Neural cell (in vitro differentiated cells): ENCODE results near the gene MPHOSPH8. TPM values are rescaled to one million over a fixed set of nuclear protein-coding genes. Genes with fewer than 3 reads are reported as not detected.
"Not testable (repeated sequence)": the region's sequence is repeated elsewhere in the genome, so short reads cannot be mapped to it uniquely, and the experiment has no call there.

ENCODE experiments used
- H2AFZ ChIP-seq: fragments of 200-600, 300-800 bp; sonication (generic), shearing (Covaris generic); 2 replicates; pipeline ENCODE4 v1.6.0; 2014; ENCODE audit warnings: low read depth, mild to moderate bottlenecking, antibody characterized with exemption, low read length, moderate library complexity
- H3F3A ChIP-seq: fragments of 200-600 bp; shearing (Covaris generic); 2 replicates; pipeline ENCODE4 v1.6.1; 2016; ENCODE audit warnings: mild to moderate bottlenecking, moderate library complexity, mixed read lengths, antibody characterized with exemption, low read length; ENCODE audit not compliant: insufficient read depth, poor library complexity, severe bottlenecking
- H3K27ac ChIP-seq: fragments of 200-600, 300-800 bp; sonication (generic), shearing (Covaris generic); 2 replicates; pipeline ENCODE4 v1.5.1; 2014; ENCODE audit warnings: mild to moderate bottlenecking, low read length, moderate library complexity
- H3K27me3 ChIP-seq: fragments of 300-800, 200-600 bp; sonication (generic), shearing (Covaris generic); 2 replicates; pipeline ENCODE4 v1.6.0; 2014; ENCODE audit warnings: mild to moderate bottlenecking, low read depth, low read length, moderate library complexity; ENCODE audit not compliant: insufficient read depth
- H3K36me3 ChIP-seq: fragments of 300-800, 200-600 bp; sonication (generic), shearing (Covaris generic); 2 replicates; pipeline ENCODE4 v1.5.1; 2014; ENCODE audit warnings: mild to moderate bottlenecking, antibody characterized with exemption, low read length, moderate library complexity; ENCODE audit not compliant: insufficient read depth
- H3K4me2 ChIP-seq: fragments of 300-800, 200-600 bp; sonication (generic), shearing (Covaris generic); 2 replicates; pipeline ENCODE4 v1.6.0; 2014; ENCODE audit warnings: mild to moderate bottlenecking, low read length
- H3K4me3 ChIP-seq: fragments of 300-800, 200-600 bp; sonication (generic), shearing (Covaris generic); 2 replicates; pipeline ENCODE4 v1.5.1; 2014; ENCODE audit warnings: mild to moderate bottlenecking, low read length, moderate library complexity
- H3K79me2 ChIP-seq: fragments of 200-600 bp; shearing (Covaris generic); replicated peaks from 2 replicates; pipeline ENCODE4 v1.6.0; 2014; ENCODE audit warnings: mild to moderate bottlenecking, low read length, moderate library complexity; ENCODE audit not compliant: insufficient read depth
- H3K9ac ChIP-seq: fragments of 300-800, 200-600 bp; sonication (generic), shearing (Covaris generic); 2 replicates; pipeline ENCODE4 v1.6.1; 2016; ENCODE audit warnings: mild to moderate bottlenecking, low read length, mixed read lengths
- H3K9me2 ChIP-seq: fragments of 200-600 bp; shearing (Covaris generic); 2 replicates; pipeline ENCODE4 v1.6.1; 2016; ENCODE audit warnings: mild to moderate bottlenecking, low read length, mixed read lengths; ENCODE audit not compliant: insufficient read depth
- H3K9me3 ChIP-seq: fragments of 200-600, 300-800 bp; sonication (generic), shearing (Covaris generic); 2 replicates; pipeline ENCODE4 v1.6.1; 2016; ENCODE audit warnings: mild to moderate bottlenecking, mixed run types, low read length, moderate library complexity, mixed read lengths
- H4K20me1 ChIP-seq: fragments of 200-600 bp; shearing (Covaris generic); 2 replicates; pipeline ENCODE4 v1.6.1; 2016; ENCODE audit warnings: mild to moderate bottlenecking, mixed run types; ENCODE audit not compliant: insufficient read depth
- CTCF ChIP-seq: fragments of 450-650 bp; IDR thresholded peaks from 2 replicates; pipeline ENCODE4 v1.5.1; 2014; ENCODE audit warnings: antibody characterized with exemption, mild to moderate bottlenecking, moderate library complexity; ENCODE audit not compliant: poor library complexity, severe bottlenecking
- EP300 ChIP-seq: fragments of 450-650 bp; conservative IDR thresholded peaks from 2 replicates; pipeline ENCODE4 v1.6.1; 2014; ENCODE audit warnings: antibody characterized with exemption, mild to moderate bottlenecking, moderate library complexity; ENCODE audit not compliant: poor library complexity, severe bottlenecking
- EZH2 ChIP-seq: fragments of 200-600, 300-800 bp; shearing (Covaris generic), sonication (generic); IDR thresholded peaks from 2 replicates; pipeline ENCODE4 v1.6.1; 2014; ENCODE audit warnings: antibody characterized with exemption, low read length, borderline replicate concordance, mild to moderate bottlenecking; ENCODE audit not compliant: insufficient read depth, poor library complexity, severe bottlenecking
- MXI1 ChIP-seq: fragments of 450-650 bp; conservative IDR thresholded peaks from 2 replicates; pipeline ENCODE4 v1.6.1; 2014; ENCODE audit warnings: antibody characterized with exemption, mild to moderate bottlenecking; ENCODE audit not compliant: poor library complexity, severe bottlenecking
- POLR2AphosphoS5 ChIP-seq: IDR thresholded peaks from 2 replicates; pipeline ENCODE4 v1.6.1; 2012
- RAD21 ChIP-seq: fragments of 450-650 bp; conservative IDR thresholded peaks from 2 replicates; pipeline ENCODE4 v1.6.1; 2014; ENCODE audit warnings: antibody characterized with exemption, mild to moderate bottlenecking, moderate library complexity
- REST ChIP-seq: IDR thresholded peaks from 2 replicates; pipeline ENCODE4 v1.6.1; 2012; ENCODE audit warnings: borderline replicate concordance
- SMC3 ChIP-seq: fragments of 450-650 bp; conservative IDR thresholded peaks from 2 replicates; pipeline ENCODE4 v1.6.1; 2014; ENCODE audit warnings: antibody characterized with exemption, mild to moderate bottlenecking, moderate library complexity; ENCODE audit not compliant: poor library complexity
- TAF1 ChIP-seq: IDR thresholded peaks from 2 replicates; pipeline ENCODE4 v1.6.1; 2012; ENCODE audit warnings: low read depth
- polyA plus RNA-seq: library from polyadenylated mRNA; depleted of rRNA; stranded (reverse); fragments of >200 nt; gene quantifications from 2 replicates; pipeline ENCODE4 v1.2.3, GENCODE V29; 2014

The MPHOSPH8 gene
- polyA plus RNA-seq, 1 donor from 2014 or later: 35.0 TPM

- Histone ChIP-seq H2AFZ (peak overlapping the region; percentile 83), H3K4me3 (peak overlapping the region; percentile 92), H3K9me3 (no peaks in the 10 kb centered on the region), H3K36me3 (no peaks in the 10 kb centered on the region), H4K20me1 (no peaks in the 10 kb centered on the region), H3K27me3 (no peaks in the 10 kb centered on the region), H3K4me2 (peak overlapping the region; percentile 85), H3K9ac (peak overlapping the region; percentile 83), H3K27ac (peak overlapping the region; percentile 87), H3F3A (no peaks in the 10 kb centered on the region), H3K79me2 (peaks cover 34% of the 10 kb centered on the region), H3K9me2 (no peaks in the 10 kb centered on the region)
- TF ChIP-seq TAF1 (no peak), SMC3 (no peak), MXI1 (no peak), EP300 (no peak), POLR2AphosphoS5 (no peak), EZH2 (no peak), RAD21 (no peak), REST (no peak), CTCF (no peak)
These were observed 462 bp upstream of the MPHOSPH8 start for GRCh38 chr13:19632915-19633478.

- no peaks in the 10 kb centered on the region for H3F3A ChIP-seq
- H3K9me2 ChIP-seq: no peaks in the 10 kb centered on the region
- peak overlapping the region; percentile 87 for H3K27ac ChIP-seq
- no peaks in the 10 kb centered on the region for H4K20me1 ChIP-seq
- peak overlapping the region; percentile 92 for H3K4me2 ChIP-seq
- H2AFZ ChIP-seq: peak overlapping the region; percentile 58
- H3K4me3 ChIP-seq: peak overlapping the region; percentile 92
- H3K79me2 ChIP-seq: peaks cover 40% of the 10 kb centered on the region
- no peaks in the 10 kb centered on the region for H3K9me3 ChIP-seq
- H3K36me3 ChIP-seq: no peaks in the 10 kb centered on the region
- H3K27me3 ChIP-seq: no peaks in the 10 kb centered on the region
- H3K9ac ChIP-seq: peak overlapping the region; percentile 83
- TF ChIP-seq CTCF: no peak
- TF ChIP-seq REST: no peak
- TF ChIP-seq SMC3: no peak
- TF ChIP-seq TAF1: no peak
- no peak for TF ChIP-seq MXI1
- no peak for TF ChIP-seq RAD21
- no peak for TF ChIP-seq EZH2
- no peak for TF ChIP-seq POLR2AphosphoS5
- no peak for TF ChIP-seq EP300
These were observed 839 bp downstream of the MPHOSPH8 start for GRCh38 chr13:19634256-19634740.

- not testable (repeated sequence) for H3F3A ChIP-seq, H3K9me2 ChIP-seq, H3K9me3 ChIP-seq, H3K27me3 ChIP-seq, H2AFZ ChIP-seq, H3K27ac ChIP-seq, H3K36me3 ChIP-seq, H3K9ac ChIP-seq, H4K20me1 ChIP-seq, H3K4me2 ChIP-seq
- Histone ChIP-seq H3K4me3 (peak overlapping the region; percentile 92), H3K79me2 (peaks cover 49% of the 10 kb centered on the region)
These were observed 2.5 kb downstream of the MPHOSPH8 start for GRCh38 chr13:19635926-19636325.
